HG02870 (cell line): ENCODE results near the gene PUSL1.
"Not testable (repeated sequence)": the region's sequence is repeated elsewhere in the genome, so short reads cannot be mapped to it uniquely, and the experiment has no call there.

Experiments
- ATAC-seq: cut with Tn5 transposase; IDR thresholded peaks from one replicate; pipeline ENCODE4 v1.9.1; 2021; ENCODE audit warnings: mild to moderate bottlenecking, moderate library complexity; ENCODE audit not compliant: unreplicated experiment

Gene PUSL1

DNA sequence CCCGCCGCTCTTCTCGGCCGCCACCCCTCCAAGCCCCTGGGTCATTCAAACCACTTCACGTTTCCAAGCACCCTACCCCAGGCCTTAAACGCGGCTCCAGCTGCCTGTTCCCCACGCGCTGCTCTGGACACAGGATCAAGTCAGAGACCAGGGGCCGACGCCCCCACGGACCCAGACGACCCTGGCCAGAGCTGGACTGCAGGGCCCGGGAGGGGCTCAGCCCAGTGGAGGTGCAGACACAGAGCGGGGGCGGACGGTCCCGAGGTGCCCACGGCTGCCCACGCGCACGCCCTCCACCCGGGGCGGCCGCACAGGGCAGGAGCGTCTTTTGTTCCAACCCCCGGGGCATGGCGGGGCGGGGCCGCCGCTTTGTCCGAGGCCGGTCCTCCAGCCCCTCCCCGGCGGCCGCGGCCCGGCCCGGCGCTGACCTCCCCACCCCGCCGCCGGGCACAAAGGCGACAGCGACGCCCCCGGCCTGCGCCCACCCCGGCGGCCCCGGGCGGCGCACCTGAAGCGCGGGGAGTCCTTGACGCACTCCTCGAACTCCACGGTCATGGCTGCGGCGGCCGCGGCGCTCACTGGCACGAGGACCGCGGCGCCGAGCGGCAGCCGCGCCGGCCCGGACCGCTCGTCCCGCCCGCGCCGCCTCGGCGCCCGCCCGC, 1.0 kb upstream of the PUSL1 start:
- ATAC-seq: no peak

- peak; percentile 3 for ATAC-seq
Observed at GRCh38 chr1:1308756-1309250, 406 bp downstream of the PUSL1 start.

GRCh38 chr1:1309251-1310108, 1.1 kb downstream of the PUSL1 start:
- ATAC-seq: no peak

DNA sequence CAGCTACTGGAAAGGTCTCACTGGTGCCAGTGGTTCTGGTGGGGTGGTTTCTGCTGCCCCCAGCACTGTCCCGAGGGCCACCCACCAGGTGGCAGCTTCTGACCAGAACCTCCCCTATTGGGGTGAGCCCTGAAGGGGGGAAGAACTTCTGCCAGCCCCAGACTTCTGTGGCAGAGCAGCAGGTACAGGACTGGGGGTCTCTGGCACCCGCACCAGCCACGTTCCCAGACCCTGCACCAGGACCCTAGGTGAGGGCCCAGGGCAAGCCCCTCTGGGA, 1.6 kb downstream of the PUSL1 start:
- ATAC-seq: no peak

DNA sequence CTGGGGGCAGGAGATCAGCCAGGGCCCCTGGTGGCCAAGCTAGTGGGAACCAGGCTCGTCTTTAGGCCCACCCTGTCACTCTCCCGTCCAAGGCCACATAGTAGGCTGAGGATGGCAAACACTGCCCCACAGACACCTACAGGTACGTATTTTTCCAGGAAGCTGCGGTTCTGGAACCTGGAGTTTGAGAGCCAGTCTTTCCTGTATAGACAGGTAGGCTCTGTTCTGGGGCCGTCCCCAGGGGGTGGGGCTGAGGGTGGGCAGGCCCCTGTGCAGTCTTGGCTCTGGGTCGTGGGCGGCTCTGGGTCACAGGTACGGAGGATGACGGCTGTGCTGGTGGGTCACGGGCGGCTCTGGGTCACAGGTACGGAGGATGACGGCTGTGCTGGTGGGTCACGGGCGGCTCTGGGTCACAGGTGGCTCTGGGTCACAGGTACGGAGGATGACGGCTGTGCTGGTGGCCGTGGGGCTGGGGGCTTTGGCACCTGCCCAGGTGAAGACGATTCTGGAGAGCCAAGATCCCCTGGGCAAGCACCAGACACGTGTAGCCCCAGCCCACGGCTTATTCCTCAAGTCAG, 2.2 kb downstream of the PUSL1 start:
- no peak for ATAC-seq

GRCh38 chr1:1311107-1312104, 3.0 kb downstream of the PUSL1 start:
- ATAC-seq: no peak

DNA sequence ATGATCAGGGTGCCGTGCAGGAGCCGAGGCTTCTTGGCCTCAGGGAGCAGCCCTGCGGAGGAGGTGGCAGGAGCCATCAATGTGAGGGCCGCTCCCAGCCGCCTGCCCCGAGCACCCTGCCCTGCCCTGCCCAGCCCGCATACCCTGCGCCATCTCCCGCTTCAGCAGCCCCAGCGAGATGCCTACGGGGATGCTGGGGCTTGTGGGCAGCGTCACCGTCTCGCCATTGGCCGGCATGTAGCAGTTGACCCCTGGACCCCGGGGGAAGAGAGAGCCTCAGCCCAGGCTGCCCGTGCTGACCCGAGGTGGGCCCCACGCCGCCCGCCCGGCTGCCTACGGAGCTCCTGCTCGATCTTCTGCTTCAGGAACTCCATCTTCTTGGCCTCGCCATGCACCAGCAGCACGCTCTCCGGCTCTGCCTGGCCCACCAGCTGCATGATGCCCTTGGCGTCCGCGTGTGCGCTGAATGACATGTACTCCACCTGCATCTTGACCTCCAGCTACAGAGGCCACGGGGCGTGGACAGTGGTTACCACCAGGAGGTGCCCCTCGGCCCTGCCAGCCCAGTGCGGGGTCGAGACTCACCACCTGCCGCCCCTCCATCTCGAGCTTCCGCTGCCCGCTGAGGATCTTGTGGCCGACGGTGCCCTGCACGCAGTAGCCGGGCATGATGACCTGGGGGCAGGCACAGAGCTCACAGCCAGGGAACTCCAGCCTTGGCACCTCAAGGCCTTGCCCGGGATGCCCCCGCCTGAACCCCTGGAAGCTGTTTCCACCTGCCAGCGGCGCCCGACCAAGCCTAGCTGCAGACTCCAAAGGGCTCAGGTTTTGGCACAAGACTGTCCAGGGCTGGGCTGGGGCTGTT, 4.3 kb downstream of the PUSL1 start:
- no peak for ATAC-seq

DNA sequence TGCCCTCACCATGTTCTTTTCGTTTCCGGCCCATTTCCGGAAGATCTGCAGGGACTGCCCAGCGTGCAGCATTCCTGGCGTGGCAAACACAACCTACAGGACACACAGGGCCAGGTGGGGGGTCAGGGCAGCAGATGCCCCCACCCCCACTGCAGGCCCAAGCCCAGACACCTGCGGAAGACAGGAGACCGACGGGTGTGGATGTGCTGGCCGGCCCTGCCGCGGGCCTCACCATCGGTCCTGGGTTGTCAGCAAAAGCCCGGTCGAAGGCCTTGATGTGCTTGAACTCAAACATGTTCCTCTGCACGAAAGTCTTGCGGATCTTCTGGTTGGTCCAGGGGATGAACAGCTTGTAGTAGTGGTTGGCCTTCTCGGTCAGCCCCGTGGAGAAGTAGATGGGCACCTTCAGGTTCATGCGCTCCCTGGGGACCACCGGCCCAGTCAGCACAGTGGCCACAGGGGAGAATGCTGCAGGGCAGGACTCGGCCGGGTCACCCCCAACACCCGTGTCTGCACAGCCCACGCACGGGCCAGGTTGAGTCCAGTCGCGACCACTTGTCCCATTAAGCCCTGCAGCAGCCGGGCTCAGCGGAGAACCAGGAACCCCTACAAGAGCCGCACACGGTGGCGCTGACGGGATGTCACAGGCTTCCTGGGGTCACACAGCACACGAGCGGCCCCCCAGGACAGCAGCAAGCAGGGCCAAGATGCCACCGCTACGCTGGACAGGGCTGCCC, 5.3 kb downstream of the PUSL1 start:
- ATAC-seq: no peak

GRCh38 chr1:1314237-1314586, 5.8 kb downstream of the PUSL1 start:
- ATAC-seq: no peak

DNA sequence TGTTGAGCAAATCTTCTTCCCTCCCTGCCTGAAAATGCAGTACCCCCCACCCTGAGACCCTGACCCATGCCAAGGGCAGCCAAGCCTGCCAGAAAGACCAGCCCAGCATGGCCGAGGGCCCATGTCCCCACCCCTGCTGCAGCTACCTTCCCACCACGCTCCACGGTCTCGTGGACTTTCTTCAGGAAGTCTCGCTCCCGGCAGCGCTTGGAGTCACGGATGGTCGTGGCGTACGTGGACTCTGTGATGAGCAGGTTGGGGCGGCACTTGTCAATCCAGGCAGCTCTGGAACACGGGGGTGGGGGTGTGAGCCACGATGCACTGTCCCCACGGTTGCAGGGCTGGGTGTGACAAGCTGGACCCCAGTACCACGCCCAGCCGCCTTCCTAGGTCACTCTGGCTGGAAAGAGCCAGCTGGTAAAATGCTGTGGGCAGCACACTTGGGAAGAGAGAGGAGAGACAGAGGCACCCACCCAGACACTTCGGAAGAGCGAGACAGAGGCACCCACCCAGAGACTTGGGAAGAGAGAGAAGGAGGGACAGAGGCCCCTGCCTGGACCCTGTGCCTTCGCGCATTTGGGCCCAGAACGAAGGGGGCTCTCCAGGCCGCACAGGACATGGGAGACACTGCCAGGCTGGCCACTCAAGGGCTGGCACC, 6.4 kb downstream of the PUSL1 start:
- no peak for ATAC-seq

GRCh38 chr1:1315435-1315954, 7.1 kb downstream of the PUSL1 start:
- ATAC-seq: no peak

DNA sequence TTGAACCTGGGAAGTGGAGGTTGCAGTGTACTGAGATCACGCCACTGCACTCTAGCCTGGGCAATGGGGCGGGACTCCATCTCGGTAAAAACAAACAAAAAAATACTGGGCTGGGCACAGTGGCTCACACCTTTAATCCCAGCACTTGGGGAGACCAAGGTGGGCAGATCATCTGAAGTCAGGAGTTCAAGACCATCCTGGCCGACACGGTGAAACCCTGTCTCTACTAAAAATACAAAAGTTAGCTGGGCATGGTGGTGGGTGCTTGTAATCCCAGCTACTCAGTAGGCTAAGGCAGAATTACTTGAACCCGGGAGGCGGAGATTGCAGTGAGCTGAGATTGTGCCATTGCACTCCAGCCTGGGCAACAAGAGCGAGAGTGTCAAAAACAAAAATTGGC, 7.8 kb downstream of the PUSL1 start:
- ATAC-seq: not testable (repeated sequence)

DNA sequence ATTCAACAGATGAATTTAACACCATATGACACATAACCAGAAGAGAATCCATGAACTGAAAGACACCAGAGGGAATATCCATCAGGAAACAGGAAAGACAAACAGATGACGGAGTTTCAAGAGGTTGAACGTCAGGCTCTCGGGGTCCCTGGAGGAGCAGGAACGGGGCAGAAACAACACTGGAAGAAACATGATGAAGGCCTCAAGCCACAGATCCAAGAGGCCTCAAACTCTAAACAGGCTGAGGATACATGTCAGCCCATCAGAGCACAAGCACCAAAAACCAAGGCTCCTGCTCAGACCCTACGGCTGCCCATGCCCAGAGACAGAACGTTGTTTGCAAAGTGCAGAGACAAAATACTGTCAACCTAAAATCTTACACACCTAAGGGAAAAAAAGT, 9.0 kb downstream of the PUSL1 start:
- ATAC-seq: no peak

DNA sequence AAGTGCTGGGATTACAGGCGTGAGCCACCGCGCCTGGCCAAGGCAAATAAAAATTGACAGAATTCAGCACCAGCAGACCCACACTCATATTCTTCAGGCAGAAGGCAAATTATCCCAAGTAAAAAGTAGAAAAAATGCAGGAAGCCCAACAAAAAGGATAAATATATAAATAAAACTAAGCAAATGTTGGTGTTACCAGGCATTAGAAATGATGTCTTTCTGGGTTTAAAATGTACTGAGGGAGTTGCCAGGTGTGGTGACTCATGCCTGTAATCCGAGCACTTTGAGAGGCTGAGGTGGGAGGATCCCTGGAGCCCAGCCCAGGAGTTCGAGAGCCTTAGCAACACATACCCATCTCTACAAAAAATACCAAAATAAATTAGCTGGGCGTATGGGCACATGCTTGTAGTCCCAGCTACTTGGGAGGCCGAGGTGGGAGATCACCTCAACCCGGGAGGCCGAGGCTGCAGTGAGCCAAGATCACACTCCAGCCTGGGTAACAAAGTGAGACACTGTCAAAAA, 9.8 kb downstream of the PUSL1 start:
- ATAC-seq: no peak

- no peak for ATAC-seq
Observed at GRCh38 chr1:1318777-1319645, 10.6 kb downstream of the PUSL1 start.

DNA sequence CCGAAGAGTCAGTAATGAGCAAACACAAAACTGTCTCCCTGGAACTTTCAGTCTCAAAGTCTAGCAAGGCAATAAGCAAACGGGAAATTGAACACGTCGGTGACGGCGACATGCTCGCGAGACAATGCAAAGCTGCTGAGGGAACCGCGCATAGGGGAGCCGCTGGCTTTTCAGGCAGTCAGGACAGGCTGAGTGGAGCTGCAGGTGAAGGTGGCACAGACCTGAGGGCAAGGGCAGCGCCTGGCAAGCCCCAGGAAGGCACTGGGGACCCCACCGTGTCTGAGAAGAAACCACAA, 11.2 kb downstream of the PUSL1 start:
- ATAC-seq: no peak

GRCh38 chr1:1320666-1321448, 12.5 kb downstream of the PUSL1 start:
- ATAC-seq: no peak
